GM19372 (cell line): ENCODE measurements around the gene SLAMF9.

ENCODE experiments used
- ATAC-seq: cut with Tn5 transposase; IDR thresholded peaks from one replicate; pipeline ENCODE4 v1.9.1; 2021; ENCODE audit warnings: mild to moderate bottlenecking, low read depth, moderate library complexity; ENCODE audit not compliant: unreplicated experiment

SLAMF9 gene

GRCh38 chr1:159922511-159923202, 31.4 kb downstream of the SLAMF9 start:
- ATAC-seq, result no peak

DNA sequence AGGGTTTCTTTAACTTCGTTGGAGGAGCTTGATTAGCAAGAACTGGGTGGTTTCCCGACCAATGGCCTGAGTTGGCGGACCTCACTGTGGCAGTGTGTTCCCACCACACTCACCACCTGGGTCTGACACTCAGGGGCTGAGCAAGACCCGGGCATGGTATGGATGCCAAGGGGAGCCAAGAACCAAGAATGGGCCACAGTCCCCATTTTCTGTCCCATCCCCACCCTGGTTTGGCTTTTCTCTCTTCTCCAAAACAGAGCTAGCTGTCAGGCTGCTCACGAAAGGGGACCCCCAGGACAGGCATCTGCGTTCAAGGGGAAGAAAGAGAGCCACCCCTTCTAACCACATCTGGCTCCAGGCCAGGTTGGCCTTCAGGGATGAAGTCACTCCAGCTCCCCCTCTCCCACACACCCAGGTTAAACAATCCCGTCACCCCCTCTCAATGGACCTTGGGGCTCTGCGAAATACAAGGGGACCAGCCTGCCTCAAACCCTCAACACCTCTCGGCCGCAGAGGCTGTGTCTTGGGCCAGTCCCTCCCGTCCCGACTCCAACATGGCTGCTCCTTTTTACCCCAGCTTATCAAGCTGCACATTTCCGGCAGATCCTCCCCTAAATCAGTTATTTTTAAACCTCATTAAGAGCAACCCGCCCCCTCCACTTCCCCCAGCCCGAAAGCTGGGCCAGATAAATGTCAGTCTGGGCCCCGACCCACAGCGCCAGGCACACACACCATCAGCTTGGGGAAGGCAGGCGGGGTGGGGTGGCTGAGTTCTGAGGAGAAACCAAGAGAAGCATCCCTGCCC, 32.1 kb downstream of the SLAMF9 start:
- no peak for ATAC-seq

- ATAC-seq, result no peak
Measured at GRCh38 chr1:159921251-159921650, 32.8 kb downstream of the SLAMF9 start.

- no peak for ATAC-seq
Measured at GRCh38 chr1:159920651-159921050, 33.4 kb downstream of the SLAMF9 start.

GRCh38 chr1:159920202-159920601, 33.8 kb downstream of the SLAMF9 start:
- ATAC-seq, result no peak

DNA sequence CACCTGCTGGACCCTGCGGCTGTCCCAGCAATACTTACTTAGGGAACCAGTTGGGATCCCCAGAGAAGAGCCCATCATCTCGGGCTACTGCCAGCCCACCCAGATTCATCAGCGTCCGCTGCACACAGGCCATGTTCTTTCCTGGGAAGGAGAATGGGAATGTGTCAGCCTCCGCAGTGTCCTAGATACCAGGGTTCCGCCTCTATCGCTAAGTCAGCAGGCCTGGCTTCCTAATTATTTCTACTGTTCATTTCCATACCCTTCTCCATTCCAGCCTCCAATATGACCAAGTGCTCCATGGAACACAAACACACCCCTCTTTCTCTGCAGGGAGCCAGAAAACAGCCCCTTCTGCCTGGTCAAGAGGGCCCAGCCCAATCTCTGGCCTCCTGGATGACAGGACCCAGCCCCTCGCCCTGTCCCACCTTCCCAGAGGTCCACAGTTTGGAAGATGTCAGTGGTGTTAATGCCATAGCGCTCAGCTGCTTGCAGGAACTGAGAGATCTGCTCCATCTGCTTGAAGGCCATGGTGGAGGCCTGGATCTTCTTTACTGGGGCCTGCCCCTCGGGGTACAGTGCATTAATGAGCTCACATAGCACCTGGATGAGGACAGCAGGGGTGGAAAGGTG, 34.7 kb downstream of the SLAMF9 start:
- no peak for ATAC-seq

DNA sequence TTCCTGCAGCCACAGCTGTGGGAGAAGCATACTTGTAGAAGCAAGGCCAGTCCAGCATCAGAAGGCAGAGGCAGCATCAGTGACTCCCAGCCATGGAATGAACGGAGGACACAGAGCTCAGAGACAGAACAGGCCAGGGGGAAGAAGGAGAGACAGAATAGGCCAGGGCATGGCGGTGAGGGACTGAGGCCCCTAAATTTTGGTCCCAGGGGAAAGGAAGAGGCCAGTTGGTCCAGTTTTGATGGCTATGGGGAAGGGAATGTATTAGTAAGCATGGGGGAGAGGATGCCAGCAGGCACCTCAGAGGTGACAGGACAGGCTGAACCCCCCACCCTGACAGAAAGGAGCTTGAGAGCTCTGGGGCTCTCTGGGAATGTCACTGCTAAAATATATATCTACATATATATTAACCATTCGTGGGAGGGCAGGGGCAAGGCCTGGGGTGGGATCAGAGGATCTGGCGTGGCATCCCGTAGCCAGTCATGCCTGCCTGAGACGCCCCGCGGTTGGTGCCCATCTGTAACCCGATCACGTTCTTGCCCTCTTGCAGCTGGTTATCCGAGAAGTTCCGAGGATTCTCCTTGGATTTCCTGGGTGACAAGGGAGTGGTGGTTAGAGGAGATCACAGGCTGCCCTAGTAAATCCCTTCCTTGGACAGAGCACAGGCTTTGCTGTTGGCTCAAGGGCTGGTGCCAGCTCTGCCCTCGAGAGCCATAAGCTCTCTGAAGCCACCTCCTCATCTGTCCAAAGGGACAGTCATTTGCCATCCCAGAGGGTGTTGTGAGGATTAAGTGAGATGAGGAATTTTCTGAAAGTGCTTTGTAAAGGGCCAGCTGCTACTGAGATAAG, 35.5 kb downstream of the SLAMF9 start:
- no peak for ATAC-seq

- ATAC-seq, result no peak
Measured at GRCh38 chr1:159917533-159918351, 36.3 kb downstream of the SLAMF9 start.

DNA sequence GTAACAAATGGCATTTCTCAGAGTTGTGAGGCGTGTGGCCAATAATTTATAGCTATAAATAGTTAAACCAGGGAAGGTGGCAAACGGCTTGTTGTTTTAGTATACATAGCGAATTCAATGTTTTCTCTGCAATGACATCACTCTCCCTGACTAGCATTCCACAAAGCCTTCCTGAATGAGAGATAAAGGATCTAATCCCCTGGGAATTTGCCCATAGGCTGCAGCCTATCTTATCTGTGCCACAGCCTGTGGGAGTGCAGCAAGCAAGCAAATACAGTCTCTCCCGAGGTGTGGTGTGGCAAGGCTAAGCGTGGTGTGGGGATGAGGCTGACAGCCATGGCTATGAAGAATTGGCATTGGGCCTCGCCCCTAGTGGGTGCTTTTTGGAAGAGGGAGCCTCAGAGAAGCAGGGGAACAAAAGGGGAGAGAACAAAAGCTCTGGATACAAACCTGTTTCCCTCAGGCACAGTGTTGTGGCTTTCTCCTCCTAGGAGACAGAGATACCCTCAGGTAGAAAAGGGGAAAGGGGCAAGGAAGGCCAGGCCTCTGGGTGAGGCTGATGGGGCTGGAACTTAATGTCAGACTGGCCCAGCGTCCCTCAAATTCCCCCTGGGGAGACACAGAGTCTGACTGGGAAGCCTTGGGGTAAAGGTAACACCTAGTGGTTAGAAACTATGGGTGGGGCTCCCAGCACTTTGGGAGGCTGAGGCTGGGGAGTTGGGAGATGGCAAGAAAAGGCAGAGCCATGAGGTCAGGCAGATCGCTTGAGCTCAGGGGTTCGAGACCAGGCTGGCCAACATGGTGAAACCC, 37.6 kb downstream of the SLAMF9 start:
- no peak for ATAC-seq

- no peak for ATAC-seq
Measured at GRCh38 chr1:159915571-159916241, 38.3 kb downstream of the SLAMF9 start.

DNA sequence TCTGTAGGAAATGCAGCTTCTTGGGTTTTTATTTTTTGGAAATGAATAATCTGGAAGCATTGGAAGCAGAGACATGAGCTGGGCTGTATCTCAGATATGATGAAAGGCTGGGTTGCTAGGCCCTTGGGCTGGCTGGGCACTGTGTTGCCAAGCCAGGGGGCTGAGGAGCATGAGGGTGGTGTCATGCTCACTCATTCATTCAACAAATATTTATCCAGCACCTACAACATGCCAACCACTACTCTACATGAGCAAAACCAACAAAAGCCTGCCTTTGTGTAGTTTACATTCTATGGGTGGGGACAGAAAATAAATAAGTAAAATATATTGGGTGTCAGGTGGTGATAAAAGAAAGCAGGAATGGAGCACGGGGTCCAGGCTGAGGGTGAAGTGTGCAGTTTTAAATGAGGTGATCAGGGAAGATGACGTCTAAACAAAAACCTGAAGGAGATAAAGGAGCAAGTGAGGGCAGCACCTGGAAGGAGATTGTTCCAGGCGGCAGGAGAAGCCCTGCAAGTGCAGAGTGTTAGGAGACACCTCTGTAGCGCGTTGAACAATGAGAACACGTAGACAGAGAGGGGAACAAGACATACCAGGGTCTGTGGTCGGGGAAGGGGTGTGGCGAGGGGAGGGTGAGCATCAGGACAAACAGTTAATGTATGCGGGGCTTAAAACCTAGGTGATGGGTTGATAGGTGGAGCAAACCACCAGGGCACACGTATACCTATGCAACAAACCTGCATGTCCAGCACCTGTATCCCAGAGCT, 39.6 kb downstream of the SLAMF9 start:
- no peak for ATAC-seq

GRCh38 chr1:159913451-159914192, 40.4 kb downstream of the SLAMF9 start:
- ATAC-seq, result no peak

DNA sequence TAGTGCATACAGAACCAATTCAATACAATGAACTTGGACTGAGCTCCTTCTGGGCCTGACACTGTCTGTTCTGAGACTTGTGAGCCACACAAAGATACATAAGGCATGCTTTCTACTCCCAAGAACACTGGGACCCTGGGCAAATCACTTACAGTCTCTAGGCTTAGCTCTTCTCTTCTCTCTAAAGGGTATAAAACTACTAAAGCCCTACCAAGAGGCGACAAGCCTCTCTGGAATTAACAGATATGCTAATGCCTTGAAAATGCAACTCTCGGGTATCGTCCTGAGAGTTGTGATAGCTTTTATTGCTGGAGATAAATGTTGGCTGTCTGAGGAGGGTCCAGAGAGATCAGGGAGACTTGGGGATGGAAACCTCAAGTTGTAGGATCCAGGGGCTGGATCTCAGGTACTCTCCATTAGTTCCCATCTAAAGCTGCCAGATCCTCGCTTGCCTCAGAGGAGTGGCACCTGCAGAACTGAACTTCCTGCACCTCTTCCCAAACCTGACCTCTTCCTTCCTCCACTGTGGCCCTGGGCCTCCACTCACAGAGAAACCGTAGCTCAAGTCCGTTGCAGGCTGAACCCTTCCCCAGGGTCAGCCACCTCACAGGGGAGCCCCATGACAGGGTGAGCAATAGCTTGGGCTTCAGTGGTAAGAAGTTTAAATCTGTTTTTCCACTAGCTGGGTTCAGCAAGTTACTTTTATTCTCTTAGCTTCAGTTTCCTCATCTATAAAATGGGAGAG, 42.5 kb downstream of the SLAMF9 start:
- ATAC-seq, result no peak

GRCh38 chr1:159908031-159908940, 45.8 kb downstream of the SLAMF9 start:
- ATAC-seq, result no peak

- no peak for ATAC-seq
Measured at GRCh38 chr1:159906960-159907359, 47.1 kb downstream of the SLAMF9 start.
